Mucosa of gallbladder (tissue), 1 donor: ENCODE measurements around the gene EXD1. TPM values are rescaled to one million over a fixed set of nuclear protein-coding genes. Genes with fewer than 3 reads are reported as not detected.
"Not testable (repeated sequence)": the region's sequence is repeated elsewhere in the genome, so short reads cannot be mapped to it uniquely, and the experiment has no call there.

Source experiments
- DNase-seq: peaks from one replicate; pipeline ENCODE4 v3.0.0-alpha.2; 2020; ENCODE audit warnings: low spot score
- total RNA-seq: library from RNA; stranded (reverse); gene quantifications from one replicate; pipeline ENCODE4 v1.2.1, GENCODE V29; 2021
- donor health status: DM: no; HTN: no; CAD: no.

Gene EXD1, protein sequence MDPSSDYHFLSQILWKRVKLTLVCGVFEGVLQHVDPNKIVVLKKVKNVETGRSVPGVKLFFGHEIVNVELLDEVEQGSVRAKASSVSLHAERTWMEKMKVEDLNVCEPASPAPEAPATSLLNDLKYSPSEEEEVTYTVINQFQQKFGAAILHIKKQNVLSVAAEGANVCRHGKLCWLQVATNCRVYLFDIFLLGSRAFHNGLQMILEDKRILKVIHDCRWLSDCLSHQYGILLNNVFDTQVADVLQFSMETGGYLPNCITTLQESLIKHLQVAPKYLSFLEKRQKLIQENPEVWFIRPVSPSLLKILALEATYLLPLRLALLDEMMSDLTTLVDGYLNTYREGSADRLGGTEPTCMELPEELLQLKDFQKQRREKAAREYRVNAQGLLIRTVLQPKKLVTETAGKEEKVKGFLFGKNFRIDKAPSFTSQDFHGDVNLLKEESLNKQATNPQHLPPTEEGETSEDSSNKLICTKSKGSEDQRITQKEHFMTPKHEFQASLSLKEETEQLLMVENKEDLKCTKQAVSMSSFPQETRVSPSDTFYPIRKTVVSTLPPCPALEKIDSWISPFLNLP
- total RNA-seq, result 0.12 TPM

DNA sequence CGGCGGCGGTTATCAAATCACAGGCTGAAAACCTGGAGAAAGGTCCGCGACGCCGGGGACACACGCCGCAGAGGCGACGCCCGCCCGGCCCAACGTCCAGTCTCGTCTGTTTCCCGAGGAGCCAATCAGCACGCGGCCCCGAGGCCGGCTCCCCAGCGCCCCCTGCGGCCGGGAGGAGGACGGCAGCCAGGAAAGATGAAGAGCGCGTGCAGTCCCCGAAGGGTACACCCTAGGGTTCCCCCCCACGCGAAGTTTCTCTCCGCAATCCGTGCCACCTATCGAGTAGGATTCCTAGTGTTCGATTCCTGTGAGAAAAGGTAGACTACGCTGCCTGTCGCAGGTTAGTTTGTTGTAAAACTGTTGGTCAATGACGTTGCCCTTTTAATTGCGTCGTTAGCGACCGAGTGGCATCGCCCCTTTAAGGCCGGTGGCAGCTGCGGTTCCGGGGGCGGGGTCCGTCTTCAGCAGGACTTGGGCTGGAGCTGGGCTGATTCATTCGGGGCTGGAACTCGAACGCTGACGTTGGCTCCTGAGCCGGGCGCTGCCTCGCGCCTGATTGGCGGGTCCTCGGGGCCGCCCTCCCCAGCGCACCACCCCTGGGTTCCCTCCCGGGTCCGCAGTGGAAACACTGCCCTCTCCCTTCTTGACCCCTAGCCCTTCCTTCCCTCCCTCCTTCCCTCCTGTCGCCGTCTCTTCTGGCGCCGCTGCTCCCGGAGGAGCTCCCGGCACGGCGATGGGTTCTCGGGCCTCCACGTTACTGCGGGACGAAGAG lies at the start of gene EXD1, which contains the start of gene CHP1:
EXD1 (minus strand) TSS at position 108 of the 772 bp plus-strand sequence. CDS start 4,182 bp downstream, outside the sequence.
CHP1 (plus strand) TSS at position 619 of the 772 bp plus-strand sequence; CDS start at position 734, 115 bp downstream.
- DNase-seq, result peak; percentile 98

DNA sequence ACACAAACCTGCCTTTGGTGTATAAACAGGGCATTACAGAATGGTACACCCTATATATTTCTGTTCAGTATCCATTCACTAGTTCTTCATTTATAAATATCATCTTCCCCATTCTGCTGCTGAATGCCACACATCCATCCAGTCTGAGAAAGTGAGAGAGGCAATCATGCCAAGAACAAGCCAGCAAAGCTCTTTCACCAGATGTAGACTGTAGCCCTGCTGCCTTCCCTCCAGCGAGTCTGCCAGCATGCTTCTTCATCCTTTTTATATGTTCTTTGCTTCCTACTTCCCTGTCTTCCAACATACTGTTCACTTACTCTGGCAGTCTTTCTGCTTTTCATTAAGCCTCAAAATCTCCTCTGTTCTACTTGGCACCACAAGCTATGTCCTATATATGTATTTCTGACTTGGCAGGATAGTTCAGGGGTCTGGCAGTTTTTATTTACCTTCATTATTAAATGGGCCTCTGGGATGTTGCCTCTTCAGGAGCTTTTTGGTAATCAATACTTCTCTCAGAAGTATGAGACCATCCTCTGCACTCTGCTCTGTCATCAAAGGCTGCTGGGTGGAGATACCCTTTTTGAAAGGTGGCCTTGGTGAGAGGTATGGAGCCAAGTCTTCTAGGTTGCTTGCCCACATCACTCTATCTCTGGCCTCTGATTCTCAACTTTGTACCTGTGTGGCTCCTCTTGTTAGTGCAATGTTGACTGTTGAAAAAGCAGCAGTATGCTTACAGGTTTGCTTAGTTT lies 49.2 kb upstream of the EXD1 start:
- no peak for DNase-seq

DNA sequence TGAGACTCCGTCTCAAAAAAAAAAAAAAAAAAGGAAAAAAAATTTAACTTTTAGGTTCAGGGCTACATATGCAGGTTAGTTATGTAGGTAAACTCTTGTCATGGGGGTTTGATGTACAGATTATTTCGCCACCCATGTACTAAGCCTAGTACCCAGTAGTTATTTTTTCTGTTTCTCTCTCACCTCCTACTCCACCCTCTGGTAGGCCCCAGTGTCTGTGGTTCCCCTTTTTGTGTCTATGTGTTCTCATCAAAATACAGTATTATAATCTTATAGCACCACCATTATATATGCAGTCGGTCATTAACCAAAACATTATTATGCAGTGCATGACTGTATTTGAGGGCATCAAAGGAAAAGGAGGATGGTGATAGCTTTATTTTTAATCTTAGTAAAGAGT lies 47.8 kb upstream of the EXD1 start:
- DNase-seq, result no peak

DNA sequence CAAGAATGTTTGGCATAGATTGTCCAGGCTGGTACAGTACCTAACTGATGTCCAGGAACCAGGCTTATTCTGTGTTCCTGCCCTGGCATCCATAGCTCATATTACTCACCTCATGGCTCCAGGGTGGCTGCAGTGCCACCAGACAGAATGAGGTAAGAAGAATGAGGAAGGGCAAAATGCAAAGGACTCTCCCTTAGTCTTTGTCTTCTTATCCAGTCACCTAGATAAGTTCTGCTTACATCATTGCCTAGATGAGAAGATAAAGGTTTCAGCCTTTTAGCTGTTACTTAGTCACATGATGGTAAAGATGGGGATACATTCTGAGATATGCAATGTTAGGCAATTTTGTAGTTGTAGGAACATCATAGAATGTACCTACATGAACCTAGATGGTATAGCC lies 46.3 kb upstream of the EXD1 start:
- no peak for DNase-seq

DNA sequence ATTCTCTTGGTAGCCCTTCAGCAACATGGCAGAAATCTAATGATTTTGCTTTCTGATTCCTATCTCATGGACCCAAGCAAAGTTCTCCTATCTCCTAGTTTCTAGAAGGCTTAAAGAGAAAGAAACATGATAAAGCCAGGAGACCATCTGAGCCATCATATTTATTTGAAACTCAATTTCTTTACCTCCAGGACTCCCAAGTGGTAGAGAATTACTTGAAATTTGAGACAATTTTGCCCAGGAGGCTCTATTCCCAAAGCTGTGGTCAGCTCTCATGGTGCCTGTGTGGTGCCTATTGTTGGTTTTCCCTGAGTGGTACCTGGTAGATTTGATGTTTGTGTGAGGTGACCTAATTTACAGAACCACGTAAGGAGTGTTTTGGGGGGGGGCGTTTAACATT lies 39.3 kb upstream of the EXD1 start:
- DNase-seq, result no peak

DNA sequence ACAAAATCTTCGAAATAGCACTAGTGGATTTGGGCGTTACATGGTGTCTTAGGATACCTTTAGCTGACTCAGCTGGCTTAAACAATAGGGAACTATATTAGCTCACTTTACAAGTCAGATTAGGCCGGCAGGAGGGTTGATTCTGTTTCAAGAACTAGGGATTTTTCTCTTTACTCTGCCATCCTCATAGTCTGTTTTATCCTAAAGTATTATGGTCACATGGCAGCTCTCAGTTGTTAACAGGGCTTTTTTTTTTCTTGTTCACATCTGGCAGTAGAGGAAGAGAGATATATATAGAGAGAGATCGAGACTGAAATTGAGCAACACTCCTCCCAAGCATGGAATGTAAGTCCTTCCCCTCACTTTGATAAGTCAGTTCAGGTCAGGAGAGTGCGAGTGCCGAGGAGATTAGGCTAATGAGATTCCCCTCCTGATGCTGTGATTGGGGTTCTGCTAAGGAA lies 33.4 kb upstream of the EXD1 start:
- DNase-seq, result no peak

DNA sequence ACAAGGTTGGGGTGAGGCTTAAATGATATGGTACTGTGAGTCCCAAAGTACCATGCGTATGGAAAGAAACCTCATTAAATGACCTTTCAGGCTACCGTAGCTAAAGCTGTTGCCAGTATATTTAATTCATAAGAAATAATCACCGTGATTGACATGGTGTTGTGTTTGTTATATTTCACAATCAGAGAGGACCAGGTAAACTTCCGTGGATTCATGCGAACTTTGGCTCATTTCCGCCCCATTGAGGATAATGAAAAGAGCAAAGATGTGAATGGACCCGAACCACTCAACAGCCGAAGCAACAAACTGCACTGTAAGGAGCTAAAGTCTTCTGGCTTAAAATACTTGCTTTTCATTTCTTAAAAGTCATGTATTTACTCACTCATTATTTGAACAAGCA lies 32.0 kb upstream of the EXD1 start:
- DNase-seq, result no peak

DNA sequence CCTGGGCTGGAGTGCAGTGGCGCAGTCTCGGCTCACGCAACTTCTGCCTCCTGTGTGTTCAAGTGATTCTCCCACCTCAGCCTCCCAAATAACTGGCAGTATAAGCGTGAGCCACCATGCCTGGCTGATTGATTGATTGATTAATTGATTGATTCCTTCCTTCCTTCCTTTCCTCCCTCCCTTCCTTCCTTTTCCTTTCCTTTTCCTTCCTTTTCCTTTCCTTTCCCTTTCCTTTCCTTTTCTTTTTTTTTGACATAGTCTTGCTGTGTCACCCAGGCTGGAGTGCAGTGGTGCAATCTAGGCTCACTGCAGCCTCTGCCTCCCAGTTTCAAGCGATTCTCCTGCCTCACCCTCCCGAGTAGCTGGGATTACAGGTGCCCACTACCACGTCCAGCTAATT lies 30.4 kb upstream of the EXD1 start:
- DNase-seq, result not testable (repeated sequence)

DNA sequence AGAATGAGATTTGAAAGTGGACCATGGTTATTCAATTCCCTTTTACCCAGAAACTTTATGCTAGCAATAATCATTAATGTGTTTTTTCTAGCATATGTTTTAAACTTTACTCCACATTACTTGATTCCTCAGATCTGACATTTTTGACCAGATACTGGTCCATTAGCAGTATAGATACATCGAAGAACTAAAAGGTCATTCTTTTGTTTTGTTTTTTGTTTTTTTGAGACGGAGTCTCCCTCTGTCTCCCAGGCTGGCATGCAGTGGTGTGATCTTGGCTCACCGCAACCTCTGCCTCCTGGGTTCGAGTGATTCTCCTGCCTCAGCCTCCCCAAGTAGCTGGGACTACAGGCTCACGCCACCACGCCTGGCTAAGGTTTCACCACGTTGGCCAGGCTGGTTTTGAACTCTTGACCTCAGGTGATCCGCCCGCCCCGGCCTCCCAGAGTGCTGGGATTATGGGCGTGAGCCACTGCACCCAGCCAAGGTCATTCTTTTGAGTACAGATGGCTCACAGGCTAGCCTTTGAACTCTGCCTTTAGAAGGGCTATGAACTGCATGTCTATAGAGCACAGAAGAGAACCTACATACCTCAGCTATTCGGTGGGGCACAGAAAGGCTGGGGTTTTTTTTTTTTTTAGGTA lies 29.1 kb upstream of the EXD1 start:
- DNase-seq, result no peak

DNA sequence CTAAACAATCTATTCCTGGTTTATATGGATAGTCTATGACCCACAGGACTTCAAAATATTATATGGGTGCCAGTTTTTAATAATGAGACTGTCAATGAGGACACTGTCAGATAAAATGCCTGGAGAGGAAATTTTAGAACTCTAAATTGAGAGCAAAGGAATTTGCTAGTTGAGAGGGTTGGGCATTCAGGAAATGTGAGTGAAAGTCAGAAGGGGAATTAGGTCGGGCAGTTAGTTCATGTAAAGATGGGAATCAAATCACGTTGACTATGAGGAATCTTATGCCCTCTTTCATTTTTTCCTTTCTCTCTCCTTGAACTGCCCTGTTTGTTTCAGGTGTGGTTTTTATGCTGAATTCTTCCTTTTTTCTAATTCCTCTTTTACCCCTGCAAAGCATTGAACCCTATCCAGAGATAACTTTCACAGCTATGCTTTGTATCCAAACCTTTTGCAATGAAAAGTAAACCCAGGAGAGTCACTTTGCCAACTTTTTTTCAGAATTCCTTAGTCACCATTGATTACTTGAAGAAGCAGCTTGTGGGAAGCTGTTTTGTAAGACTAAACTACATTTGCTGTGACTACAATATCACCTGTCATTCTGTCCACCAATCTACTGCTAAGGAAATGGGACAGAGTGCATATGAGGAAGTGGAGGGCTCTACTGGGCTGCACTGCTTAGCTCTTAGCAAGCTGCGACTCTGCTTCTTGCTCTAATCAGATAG lies 28.4 kb upstream of the EXD1 start:
- peak; percentile 35 for DNase-seq

DNA sequence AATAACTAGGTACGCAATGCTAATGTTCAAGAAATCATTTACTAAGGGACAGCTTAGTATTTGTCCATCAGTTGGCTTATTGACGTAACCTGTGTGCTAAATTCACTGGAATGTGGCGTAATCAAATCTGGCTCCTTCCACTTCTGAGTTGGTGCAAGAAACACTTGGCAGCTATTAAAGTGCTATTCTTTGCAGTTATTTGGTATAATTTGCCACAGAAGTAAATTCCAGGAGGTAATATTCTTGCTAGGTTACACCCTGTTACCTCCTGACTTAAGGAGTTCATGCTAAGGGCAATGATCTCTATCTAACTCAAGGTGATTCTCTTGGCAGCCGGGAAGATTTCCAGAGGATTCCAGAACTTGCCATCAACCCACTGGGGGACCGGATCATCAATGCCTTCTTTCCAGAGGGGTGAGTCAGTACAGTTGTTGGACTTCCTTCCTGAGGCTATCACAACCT lies 26.1 kb upstream of the EXD1 start:
- DNase-seq, result peak; percentile 45

DNA sequence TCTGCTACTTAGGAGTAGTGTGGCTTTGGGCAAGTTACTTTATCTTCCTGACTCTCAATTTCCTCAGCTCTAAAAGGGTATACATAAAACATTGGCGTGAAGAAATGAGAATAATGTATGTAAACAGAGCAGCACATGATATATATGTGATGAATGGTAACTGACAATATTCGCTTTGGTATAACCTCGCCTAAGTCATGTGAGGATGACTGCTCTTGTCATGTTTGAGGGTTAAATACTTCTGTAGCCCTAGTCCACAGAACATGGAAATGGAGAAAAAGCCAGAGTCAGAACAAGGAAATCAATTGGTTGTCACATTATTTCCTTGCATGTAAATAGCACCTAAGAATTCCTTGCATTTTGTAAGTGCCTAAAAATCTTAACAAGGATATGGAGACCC lies 25.5 kb upstream of the EXD1 start:
- DNase-seq, result no peak

DNA sequence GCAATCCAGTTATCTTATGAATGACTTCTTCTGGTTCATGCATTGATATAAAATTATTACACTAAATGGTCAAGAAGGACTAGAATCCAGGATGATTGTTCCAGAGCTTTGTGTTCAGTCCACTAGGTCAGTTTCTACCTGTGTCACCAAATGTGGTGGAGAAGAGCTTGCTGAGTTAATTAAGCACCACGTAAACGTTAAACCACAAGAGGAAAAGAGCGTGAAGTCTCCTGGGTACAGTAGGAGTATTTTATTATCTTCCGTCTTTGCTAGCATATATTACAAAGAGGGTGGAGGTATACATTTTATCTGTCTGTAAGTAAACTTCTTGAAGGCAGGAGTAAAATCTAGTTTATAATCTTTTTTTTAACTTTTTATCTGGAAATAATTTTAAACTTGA lies 24.0 kb upstream of the EXD1 start:
- no peak for DNase-seq

DNA sequence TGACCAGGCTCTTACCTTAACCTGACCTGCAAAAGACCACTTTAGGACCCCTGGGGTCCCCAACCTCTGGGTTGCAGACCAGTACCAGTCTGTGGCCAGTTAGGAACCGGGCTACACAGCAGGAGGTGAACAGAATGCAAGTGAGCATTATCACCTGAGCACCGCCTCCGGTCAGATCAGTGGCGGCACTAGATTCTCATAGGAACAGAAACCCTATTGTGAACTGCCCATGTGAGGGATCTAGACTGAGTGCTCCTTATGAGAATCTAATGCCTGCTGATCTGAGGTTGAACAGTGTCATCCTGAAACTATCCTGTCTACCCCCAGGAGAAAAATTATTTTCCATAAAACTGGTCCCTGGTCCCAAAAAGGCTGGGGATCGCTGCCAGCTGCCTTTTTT lies 20.9 kb upstream of the EXD1 start:
- DNase-seq, result no peak

DNA sequence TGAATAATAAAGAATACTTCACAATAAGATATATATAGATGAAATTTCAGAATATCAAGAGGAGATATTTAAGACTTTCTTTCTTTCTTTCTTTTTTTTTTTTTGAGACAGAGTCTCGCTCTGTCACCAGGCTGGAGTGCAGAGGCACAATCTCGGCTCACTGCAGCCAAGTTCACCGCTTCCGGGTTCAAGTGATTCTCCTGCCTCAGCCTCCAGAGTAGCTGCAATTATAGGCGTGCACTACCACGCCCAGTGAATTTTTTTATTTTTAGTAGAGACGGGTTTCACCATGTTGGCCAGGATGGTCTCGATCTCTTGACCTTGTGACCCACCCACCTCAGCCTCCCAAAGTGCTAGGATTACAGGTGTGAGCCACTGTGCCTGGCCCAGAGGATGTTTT lies 20.2 kb upstream of the EXD1 start:
- DNase-seq, result not testable (repeated sequence)

DNA sequence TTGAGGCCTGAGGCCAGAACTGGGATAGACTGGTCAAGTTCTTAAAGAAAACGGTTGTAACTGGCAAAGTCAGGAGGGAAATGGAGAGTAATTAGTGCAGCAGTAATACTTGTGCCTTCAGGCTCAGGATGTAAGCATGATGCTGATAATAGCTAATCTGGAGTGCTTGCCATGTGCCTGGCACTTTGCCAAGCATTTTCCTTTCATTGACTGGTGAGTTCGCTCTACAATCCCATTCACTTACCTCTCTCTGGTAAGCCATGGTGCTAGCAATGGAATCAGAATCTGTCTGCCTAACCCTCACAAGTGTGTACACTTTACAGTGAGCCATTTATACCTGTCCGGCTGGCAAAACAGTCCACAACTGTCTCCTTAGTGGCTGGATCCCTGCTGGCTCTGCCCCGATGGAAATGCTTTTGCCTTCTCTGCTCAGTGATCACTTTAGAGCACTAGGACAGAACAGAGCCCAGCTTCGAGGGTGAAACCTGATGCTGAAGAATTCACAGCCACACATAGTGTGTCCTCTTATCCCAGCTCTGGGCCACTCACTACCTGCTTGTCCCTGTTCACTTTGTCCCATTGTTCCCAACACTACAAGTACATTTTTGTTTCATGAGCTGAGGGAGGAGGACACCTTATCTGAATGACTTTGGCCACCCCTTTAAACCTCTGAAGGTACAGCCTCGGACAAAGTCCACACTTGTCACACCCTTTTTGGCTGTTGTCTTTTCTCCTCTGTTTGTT lies 10.8 kb upstream of the EXD1 start:
- peak; percentile 82 for DNase-seq

DNA sequence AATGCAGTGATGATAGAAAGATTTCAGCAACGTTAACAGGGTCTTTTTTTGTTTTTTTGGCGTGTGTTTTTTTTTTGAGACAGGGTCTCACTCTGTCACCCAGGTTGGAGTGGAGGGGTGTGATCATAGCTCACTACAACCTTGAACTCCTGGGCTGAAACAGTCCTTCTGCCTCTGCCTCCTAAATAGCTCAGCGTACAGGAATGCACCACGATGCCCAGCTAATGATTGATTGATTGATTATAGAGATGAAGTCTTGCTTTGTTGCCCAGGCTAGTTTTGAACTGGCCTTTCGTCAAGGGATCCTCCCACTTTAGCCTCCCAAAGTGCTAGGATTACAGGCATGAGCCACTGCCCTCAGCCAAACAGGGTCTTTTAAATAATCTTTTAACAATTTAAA lies 7.5 kb upstream of the EXD1 start:
- peak; percentile 38 for DNase-seq

DNA sequence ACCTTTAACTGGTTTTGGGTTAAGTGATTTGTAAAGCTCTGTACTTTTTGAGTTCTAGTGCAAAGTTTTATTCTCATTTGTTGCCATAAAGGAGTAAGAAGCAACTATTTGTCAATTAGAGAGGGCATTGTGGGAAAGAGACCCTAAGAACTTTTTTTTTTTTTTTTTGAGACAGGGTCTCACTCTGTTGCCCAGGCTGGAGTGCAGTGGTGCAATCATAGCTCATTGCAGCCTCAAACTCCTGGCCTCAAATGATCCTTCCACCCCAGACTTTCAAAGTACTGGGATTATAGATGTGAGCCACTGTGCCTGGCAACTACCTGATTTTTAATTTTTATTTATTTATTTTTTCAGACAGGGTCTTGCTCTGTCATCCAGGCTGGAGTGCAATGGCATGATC lies 5.4 kb upstream of the EXD1 start:
- DNase-seq, result no peak

DNA sequence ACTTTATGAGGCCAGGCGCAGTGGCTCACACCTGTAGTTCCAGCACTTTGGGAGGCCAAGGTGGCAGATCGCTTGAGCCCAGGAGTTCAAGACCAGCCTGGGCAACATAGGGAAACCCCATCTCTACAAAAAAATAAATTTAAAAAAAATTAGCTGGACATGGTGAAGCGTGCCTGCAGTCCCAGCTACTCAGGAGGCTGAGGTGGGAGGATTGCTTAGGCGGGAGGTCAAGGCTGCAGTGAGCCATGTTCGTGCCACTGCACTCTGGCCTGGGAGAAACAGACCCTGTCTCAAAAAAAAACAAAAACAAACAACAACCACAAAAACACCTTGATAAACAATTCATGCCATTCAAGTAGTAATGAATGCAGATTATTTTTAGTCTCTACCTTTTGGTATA lies 4.7 kb upstream of the EXD1 start:
- DNase-seq, result not testable (repeated sequence)

DNA sequence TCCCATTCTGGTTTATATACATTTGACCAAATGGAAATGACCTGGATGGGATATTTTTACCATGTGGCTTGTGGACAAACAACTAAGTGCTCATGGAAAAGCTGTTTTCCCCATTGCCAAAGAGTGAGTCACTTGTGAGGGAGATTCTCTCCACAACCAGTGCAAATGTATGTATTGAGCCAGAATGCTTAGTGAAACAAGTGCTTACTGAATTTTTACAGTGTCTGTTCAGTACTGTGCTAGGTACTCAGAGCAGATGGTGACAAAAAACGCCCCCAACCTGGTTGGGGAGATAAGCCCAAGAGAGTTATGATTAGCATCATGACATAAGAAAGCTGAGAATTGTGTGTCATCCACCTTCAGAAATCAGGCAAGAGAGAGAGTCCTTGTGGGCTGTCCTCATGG lies 2.8 kb upstream of the EXD1 start:
- DNase-seq, result no peak
